HG03103 (cell line): ENCODE data around the gene GULP1.
"Not testable (repeated sequence)": the region's sequence is repeated elsewhere in the genome, so short reads cannot be mapped to it uniquely, and the experiment has no call there.

Experiments
- ATAC-seq: cut with Tn5 transposase; IDR thresholded peaks from one replicate; pipeline ENCODE4 v1.9.1; 2021; ENCODE audit warnings: low read depth; ENCODE audit not compliant: unreplicated experiment

Gene GULP1

GRCh38 chr2:188291617-188292347 is at the start of gene GULP1:
GULP1 (plus strand) TSS chr2:188291874; CDS start chr2:188477703, 185,829 bp downstream.
- ATAC-seq, result no peak

DNA sequence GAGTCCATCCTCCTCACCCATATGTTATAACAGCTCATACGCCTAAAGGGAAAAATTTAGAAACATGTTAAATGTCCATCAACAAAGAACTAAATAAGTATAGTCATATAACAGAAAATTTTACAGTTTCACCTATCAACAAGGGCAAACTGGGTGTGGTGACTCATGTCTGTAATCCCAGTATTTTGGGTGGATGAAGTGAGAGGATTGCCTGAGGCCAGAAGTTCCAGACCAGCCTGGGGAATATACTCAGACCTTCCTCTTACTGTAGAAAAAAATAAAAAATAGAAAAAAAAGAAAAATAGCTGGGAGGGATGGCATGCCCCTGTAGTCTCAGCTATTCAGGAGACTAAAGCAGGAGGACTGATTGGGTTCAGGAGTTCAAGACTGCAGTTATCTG is 48.3 kb upstream of the GULP1 start:
- no peak for ATAC-seq

- no peak for ATAC-seq
These were observed 47.3 kb upstream of the GULP1 start for GRCh38 chr2:188244383-188244782.

GRCh38 chr2:188245230-188245629 is 46.4 kb upstream of the GULP1 start:
- ATAC-seq, result no peak

DNA sequence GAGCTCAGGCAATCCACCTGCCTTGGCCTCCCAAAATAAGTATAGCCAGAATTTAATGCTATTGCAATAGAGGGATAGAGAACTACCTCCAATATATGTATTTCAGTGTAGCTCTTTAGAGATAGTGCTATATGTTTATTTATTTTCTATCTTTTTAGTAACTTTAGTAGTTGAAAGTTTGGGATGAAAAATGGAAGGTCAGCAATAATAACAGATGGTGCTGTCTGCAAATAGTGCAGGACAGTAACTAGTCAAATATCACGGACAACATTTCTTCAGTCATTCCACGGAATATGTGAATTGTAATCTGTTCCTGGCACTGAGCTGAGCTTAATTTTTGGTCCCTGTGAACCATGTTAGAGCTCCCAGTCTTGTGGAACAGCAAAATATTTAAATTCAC is 43.2 kb upstream of the GULP1 start:
- ATAC-seq, result no peak

- ATAC-seq, result no peak
These were observed 40.6 kb upstream of the GULP1 start for GRCh38 chr2:188251034-188251433.

GRCh38 chr2:188256420-188256819 is 35.3 kb upstream of the GULP1 start:
- no peak for ATAC-seq

DNA sequence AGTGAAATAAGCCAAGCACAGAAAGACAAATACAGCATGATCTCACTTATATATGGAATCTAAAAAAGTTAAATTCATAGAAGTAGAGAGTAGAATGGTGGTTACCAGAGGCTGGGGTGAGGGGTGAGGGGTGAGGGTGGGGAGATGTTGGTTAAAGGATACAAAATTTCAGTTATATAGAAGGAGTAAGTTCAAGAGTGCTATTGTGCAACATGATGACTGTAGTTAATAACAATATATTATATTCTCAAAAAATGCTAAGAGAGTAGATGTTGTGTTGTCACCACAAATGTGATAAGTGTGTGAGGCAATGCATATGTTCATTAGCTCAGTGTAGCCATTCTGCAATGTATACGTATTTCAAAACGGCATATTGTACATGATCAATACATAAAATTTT is 26.4 kb upstream of the GULP1 start:
- no peak for ATAC-seq

- no peak for ATAC-seq
These were observed 23.9 kb upstream of the GULP1 start for GRCh38 chr2:188267776-188268175.

DNA sequence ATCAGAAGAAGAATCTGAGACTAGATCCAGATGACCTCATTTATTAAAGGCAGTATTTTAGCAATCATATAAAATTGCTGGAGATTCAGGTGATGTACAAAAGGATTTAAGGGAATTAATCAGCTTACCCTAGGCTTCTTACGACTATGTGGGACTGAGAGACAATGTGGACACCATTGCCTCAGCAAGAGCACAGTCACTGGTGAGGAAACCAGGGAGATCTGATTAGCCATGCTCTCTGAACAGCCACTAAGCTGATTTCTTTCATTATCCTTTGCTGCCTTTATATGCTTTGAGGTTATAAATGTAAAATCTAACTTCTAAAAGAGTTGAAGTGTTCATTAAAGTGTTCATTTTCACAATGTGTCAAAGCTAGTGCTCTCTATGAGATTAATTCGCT is 22.7 kb upstream of the GULP1 start:
- no peak for ATAC-seq

- no peak for ATAC-seq
These were observed 19.6 kb upstream of the GULP1 start for GRCh38 chr2:188272121-188272520.

- no peak for ATAC-seq
These were observed 17.4 kb upstream of the GULP1 start for GRCh38 chr2:188274274-188274673.

GRCh38 chr2:188276255-188276654 is 15.4 kb upstream of the GULP1 start:
- no peak for ATAC-seq

GRCh38 chr2:188277786-188278185 is 13.9 kb upstream of the GULP1 start:
- no peak for ATAC-seq

DNA sequence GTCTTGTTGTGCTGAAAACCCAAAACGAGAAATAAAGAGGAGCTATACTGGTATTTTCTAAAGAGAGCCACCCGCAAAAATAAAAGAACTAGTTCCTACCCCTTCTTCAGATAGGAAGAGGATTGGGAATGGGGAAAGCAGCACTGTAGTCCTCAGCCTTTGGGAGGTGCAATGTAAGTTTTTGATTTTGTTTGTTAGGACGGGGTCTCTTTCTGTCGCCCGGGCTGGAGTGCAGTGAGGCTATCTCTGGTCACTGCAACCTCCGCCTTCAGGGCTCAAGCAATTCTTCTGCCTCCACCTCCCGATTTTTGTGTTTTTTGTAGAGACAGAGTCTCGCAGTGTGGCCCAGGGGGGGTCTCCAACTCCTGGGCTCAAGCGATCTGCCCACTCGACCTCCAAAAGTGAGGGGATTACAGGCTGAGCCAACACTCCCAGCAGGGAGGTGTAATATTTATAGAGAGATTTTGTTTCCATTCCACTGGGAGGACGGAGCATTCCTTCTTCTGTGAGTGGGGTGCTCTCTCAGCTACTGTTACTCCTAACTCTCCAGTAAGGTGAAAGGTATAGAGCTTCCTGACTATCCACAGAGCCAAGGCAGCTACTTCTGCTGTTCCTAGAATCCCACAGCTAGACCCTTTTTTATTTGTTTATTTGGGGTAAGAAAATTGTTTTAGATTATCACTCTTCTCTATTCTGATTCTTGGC is 13.1 kb upstream of the GULP1 start:
- no peak for ATAC-seq

- ATAC-seq, result no peak
These were observed 12.6 kb upstream of the GULP1 start for GRCh38 chr2:188279093-188279445.

DNA sequence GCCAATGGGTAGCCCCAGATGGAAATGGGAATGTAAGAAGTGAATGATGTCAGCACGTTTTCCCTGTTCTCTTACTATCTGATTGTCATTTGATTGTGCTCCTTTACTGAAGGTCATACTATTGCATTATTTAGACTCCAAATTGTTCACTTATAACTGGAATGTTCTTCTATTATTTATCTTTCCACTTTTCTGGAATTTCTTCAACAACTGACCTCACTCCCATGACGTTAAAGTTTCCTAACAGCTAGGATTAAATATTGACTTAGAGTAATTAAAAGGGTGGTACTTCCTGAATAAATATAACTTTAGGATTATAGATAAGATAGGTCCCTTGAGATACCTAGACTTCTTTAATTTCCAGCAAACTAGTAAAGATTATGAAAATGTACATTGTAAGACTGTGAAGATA is 10.9 kb upstream of the GULP1 start:
- no peak for ATAC-seq

DNA sequence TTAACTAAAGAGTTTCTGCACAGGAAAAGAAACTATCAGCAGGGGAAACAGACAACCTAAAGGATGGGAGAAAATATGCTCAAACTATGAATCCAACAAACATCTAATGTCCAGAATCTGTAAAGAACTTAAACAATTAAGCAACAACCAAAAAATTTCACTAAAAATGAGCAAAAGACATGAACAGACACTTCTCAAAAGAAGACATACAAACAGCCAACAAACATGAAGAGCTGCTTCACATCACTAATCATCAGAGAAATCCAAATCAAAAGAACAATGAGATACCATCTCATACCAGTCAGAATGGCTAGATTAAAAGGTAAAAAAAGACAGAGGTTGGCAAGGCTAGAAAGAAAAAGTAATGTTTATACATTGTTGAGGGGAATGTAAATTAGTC is 8.8 kb upstream of the GULP1 start:
- no peak for ATAC-seq

- not testable (repeated sequence) for ATAC-seq
These were observed 7.4 kb upstream of the GULP1 start for GRCh38 chr2:188284251-188284650.

DNA sequence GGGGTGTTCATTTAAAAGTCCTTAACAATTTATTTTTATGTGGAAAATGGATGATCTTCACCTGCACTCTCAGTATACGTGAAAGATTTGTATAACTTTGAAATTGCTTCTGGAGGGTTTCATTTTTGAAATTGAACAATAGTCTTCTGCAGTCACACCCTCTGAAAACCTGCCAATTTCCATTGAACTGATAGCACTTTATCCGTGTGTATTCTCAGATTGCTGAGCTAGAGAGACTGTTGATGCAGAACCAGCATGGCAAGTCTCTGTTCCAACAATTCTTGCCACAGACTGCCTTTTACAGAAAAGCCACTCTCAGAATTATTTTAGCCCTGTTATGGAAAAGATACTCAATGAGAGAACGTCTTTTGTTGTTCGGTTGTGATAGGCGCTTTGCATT is 6.6 kb upstream of the GULP1 start:
- no peak for ATAC-seq

- no peak for ATAC-seq
These were observed 5.9 kb upstream of the GULP1 start for GRCh38 chr2:188285774-188286173.

GRCh38 chr2:188291142-188291616 is 495 bp upstream of the GULP1 start:
- ATAC-seq, result no peak
